Measurements from ENCODE around the gene SIDT2.

DNA sequence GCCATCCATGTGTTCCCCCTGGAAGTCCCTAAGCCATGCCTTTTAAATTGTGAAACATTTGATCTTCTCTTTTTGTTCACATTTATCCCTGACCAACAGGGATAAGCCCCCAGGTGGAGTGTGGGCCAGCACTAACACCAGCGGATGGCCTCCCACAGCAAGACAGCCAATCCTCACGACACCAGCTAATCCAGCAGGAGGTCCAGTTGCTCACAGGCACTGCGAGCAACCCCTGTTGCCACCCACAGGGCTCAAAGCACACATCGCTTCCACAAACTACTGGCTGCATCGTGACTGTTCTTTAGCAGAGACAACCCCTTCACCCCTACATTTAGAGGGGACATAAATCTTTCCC, 51.4 kb downstream of the SIDT2 start:
- TF ChIP-seq, protein P1, sequence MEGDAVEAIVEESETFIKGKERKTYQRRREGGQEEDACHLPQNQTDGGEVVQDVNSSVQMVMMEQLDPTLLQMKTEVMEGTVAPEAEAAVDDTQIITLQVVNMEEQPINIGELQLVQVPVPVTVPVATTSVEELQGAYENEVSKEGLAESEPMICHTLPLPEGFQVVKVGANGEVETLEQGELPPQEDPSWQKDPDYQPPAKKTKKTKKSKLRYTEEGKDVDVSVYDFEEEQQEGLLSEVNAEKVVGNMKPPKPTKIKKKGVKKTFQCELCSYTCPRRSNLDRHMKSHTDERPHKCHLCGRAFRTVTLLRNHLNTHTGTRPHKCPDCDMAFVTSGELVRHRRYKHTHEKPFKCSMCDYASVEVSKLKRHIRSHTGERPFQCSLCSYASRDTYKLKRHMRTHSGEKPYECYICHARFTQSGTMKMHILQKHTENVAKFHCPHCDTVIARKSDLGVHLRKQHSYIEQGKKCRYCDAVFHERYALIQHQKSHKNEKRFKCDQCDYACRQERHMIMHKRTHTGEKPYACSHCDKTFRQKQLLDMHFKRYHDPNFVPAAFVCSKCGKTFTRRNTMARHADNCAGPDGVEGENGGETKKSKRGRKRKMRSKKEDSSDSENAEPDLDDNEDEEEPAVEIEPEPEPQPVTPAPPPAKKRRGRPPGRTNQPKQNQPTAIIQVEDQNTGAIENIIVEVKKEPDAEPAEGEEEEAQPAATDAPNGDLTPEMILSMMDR (IDR thresholded peaks at IDR 0.05): no peak
- TF ChIP-seq POLR2A (IDR thresholded peaks at IDR 0.05) (no peak), EP300 (IDR thresholded peaks at IDR 0.05) (no peak), POLR2AphosphoS5 (IDR thresholded peaks at IDR 0.05) (no peak)
